Adipocyte (in vitro differentiated cells): ENCODE data around the gene GHR.

Experiments used
- DNase-seq: peaks from one replicate; pipeline ENCODE4 v3.0.0-alpha.2; 2015; ENCODE audit warnings: low read depth
- H3K27me3 ChIP-seq: replicated peaks from 2 replicates; pipeline ENCODE4 v1.7.0; 2013; ENCODE audit warnings: mild to moderate bottlenecking, low read length, moderate library complexity; ENCODE audit not compliant: control insufficient read depth, insufficient read depth
- H3K36me3 ChIP-seq: 2 replicates; pipeline ENCODE4 v1.7.0; 2013; ENCODE audit warnings: low read length, mild to moderate bottlenecking, moderate library complexity; ENCODE audit not compliant: control insufficient read depth, insufficient read depth, severe bottlenecking
- H3K4me1 ChIP-seq: 2 replicates; pipeline ENCODE4 v1.7.0; 2013; ENCODE audit warnings: mild to moderate bottlenecking, low read length, moderate library complexity; ENCODE audit not compliant: control insufficient read depth, insufficient read depth
- H3K4me3 ChIP-seq: 2 replicates; pipeline ENCODE4 v1.7.0; 2013; ENCODE audit warnings: mild to moderate bottlenecking, low read length, moderate library complexity
- H3K9ac ChIP-seq: 2 replicates; pipeline ENCODE4 v1.7.0; 2013; ENCODE audit warnings: mild to moderate bottlenecking, low read length, moderate library complexity
- H3K9me3 ChIP-seq: 2 replicates; pipeline ENCODE4 v1.7.0; 2013; ENCODE audit warnings: mild to moderate bottlenecking, low read length, moderate library complexity; ENCODE audit not compliant: control insufficient read depth

Gene GHR

GRCh38 chr5:42756606-42757601 is 333.7 kb downstream of the GHR start, which contains the start of gene CCDC152:
CCDC152 (plus strand) TSS chr5:42756818; CDS start chr5:42759122, 2,304 bp downstream.
- Histone ChIP-seq H3K4me1 (peaks cover 6% of the 10 kb centered on the region), H3K9ac (no peak within 1 kb of the TSS), H3K36me3 (no peaks in the 10 kb centered on the region), H3K9me3 (no peaks in the 10 kb centered on the region), H3K27me3 (no peaks in the 10 kb centered on the region), H3K4me3 (peak within 1 kb of the TSS; percentile 78)
- DNase-seq = no peak

GRCh38 chr5:42759456-42759855 is 336.2 kb downstream of the GHR start:
- DNase-seq = no peak
- H3K9me3 ChIP-seq = no peaks in the 10 kb centered on the region
- H3K4me1 ChIP-seq = peaks cover 6% of the 10 kb centered on the region
- H3K9ac ChIP-seq = no peak overlapping the region
- H3K27me3 ChIP-seq = no peaks in the 10 kb centered on the region
- H3K36me3 ChIP-seq = no peaks in the 10 kb centered on the region
- no peak overlapping the region for H3K4me3 ChIP-seq

DNA sequence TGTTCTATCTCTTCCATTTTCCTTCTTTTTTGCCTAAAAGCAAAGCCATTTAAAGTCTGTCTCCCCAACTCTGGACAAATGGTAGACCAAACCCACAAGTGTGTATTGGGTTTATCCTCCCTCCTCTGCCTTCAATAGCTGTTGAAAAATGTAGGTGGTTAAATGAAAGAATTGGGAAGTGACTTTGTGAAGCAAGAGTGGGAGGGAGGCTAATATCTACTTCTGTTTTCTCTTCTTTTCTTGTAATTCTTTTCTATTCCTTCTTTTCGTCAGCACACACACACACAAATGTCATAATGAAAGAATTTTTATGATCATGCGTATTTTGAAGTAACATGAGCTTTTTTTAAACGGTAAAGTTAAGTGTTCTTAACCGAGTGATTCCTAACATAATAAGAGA is 337.2 kb downstream of the GHR start:
- no peaks in the 10 kb centered on the region for H3K27me3 ChIP-seq
- no peak for DNase-seq
- H3K36me3 ChIP-seq = no peaks in the 10 kb centered on the region

DNA sequence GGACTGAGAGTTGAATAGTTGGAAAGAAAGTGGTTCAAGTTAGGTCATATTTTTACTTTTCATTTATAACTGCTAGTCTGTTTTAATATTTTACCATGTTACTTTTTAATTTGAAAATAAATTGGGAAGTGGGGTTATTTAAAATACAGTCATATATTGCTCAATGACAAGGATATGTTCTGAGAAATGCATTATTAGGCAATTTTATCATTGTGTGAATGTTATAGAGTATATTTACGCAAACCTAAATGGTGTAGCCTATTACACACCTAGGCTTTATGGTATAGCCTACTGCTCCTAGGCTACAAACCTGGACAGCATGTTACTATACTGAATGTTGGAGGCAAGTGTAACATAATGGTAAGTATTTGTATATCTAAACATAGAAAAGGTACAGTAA is 338.6 kb downstream of the GHR start:
- Histone ChIP-seq H3K4me1 (peaks cover 6% of the 10 kb centered on the region), H3K9me3 (peaks cover 3% of the 10 kb centered on the region), H3K36me3 (no peaks in the 10 kb centered on the region), H3K9ac (no peak overlapping the region), H3K27me3 (no peaks in the 10 kb centered on the region), H3K4me3 (no peak overlapping the region)
- DNase-seq = no peak

More for the DNA sequence above, 337.2 kb downstream of the GHR start:
- H3K9me3 ChIP-seq = peaks cover 2% of the 10 kb centered on the region
- no peak overlapping the region for H3K9ac ChIP-seq
- H3K4me3 ChIP-seq = no peak overlapping the region
- peaks cover 6% of the 10 kb centered on the region for H3K4me1 ChIP-seq

- DNase-seq = peak; percentile 78
- H3K9ac ChIP-seq = no peak overlapping the region
Observed at GRCh38 chr5:42767491-42768105, 344.4 kb downstream of the GHR start.

GRCh38 chr5:42768106-42768504 is 344.9 kb downstream of the GHR start:
- no peak for DNase-seq
- H3K4me3 ChIP-seq = no peak overlapping the region

More at GRCh38 chr5:42767491-42768105, 344.4 kb downstream of the GHR start:
- H3K27me3 ChIP-seq = no peaks in the 10 kb centered on the region
- no peaks in the 10 kb centered on the region for H3K36me3 ChIP-seq
- peaks cover 5% of the 10 kb centered on the region for H3K4me1 ChIP-seq
- no peak overlapping the region for H3K4me3 ChIP-seq
- peaks cover 9% of the 10 kb centered on the region for H3K9me3 ChIP-seq

GRCh38 chr5:42770003-42770402 is 346.8 kb downstream of the GHR start:
- Histone ChIP-seq H3K4me3 (no peak overlapping the region), H3K9me3 (peaks cover 9% of the 10 kb centered on the region), H3K36me3 (no peaks in the 10 kb centered on the region), H3K9ac (no peak overlapping the region), H3K27me3 (no peaks in the 10 kb centered on the region), H3K4me1 (peaks cover 5% of the 10 kb centered on the region)
- no peak for DNase-seq

More at GRCh38 chr5:42768106-42768504, 344.9 kb downstream of the GHR start:
- Histone ChIP-seq H3K36me3 (no peaks in the 10 kb centered on the region), H3K9ac (no peak overlapping the region), H3K4me1 (peaks cover 5% of the 10 kb centered on the region), H3K27me3 (no peaks in the 10 kb centered on the region), H3K9me3 (peaks cover 9% of the 10 kb centered on the region)
